SK-N-SH treated with all-trans-retinoic acid at 6 μM for 48 hours (cell line): Measurements from ENCODE around the gene CNIH2.

ENCODE experiments used
- ARNTL ChIP-seq: fragments of 450-650 bp; formaldehyde crosslinking; IDR thresholded peaks from 2 replicates; pipeline ENCODE4 v1.5.0; 2020; ENCODE audit warnings: low read depth, mild to moderate bottlenecking, moderate library complexity, borderline replicate concordance
- CREB5 ChIP-seq: fragments of 250-450 bp; sonication (Bioruptor Pico); IDR thresholded peaks from 2 replicates; pipeline ENCODE4 v1.5.1; 2020; ENCODE audit warnings: low read depth, mild to moderate bottlenecking, moderate library complexity
- ESRRG ChIP-seq: fragments of 250-450 bp; sonication (Bioruptor Pico); IDR thresholded peaks from 2 replicates; pipeline ENCODE4 v1.6.1; 2021; ENCODE audit warnings: mild to moderate bottlenecking
- ISL1 ChIP-seq: fragments of 250-450 bp; sonication (Bioruptor Pico); IDR thresholded peaks from 2 replicates; pipeline ENCODE4 v2.1.2; 2022; ENCODE audit warnings: mild to moderate bottlenecking, moderate library complexity
- OSR1 ChIP-seq: fragments of 250-450 bp; sonication (Bioruptor Pico); IDR thresholded peaks from 2 replicates; pipeline ENCODE4 v1.8.0; 2022; ENCODE audit warnings: moderate library complexity, mild to moderate bottlenecking, inconsistent platforms
- PATZ1 ChIP-seq: fragments of 250-450 bp; sonication (Bioruptor Pico); IDR thresholded peaks from 2 replicates; pipeline ENCODE4 v1.8.0; 2020; ENCODE audit warnings: mild to moderate bottlenecking, moderate library complexity, borderline replicate concordance
- TCF4 ChIP-seq: fragments of 250-450 bp; sonication (Bioruptor Pico); IDR thresholded peaks from 2 replicates; pipeline ENCODE4 v1.8.0; 2021; ENCODE audit warnings: mild to moderate bottlenecking, moderate library complexity, borderline replicate concordance
- ZFP3 ChIP-seq: fragments of 250-450 bp; sonication (Bioruptor Pico); IDR thresholded peaks from 2 replicates; pipeline ENCODE4 v1.5.0; 2020; ENCODE audit warnings: mild to moderate bottlenecking, moderate library complexity
- ZFP30 ChIP-seq: fragments of 450-650 bp; formaldehyde crosslinking; IDR thresholded peaks from 2 replicates; pipeline ENCODE4 v1.5.0; 2022; ENCODE audit warnings: mild to moderate bottlenecking, moderate library complexity
- ZNF8 ChIP-seq: fragments of 450-650 bp; formaldehyde crosslinking; IDR thresholded peaks from 2 replicates; pipeline ENCODE4 v1.5.0; 2020; ENCODE audit warnings: mild to moderate bottlenecking, moderate library complexity
- TF ChIP-seq, protein P1 (sequence below): fragments of 250-450 bp; sonication (Bioruptor Pico); IDR thresholded peaks from 2 replicates; pipeline ENCODE4 v1.5.1; 2021; ENCODE audit warnings: mild to moderate bottlenecking, moderate library complexity
- TF ChIP-seq, protein P2 (sequence below): fragments of 250-450 bp; sonication (Bioruptor Pico); IDR thresholded peaks from 2 replicates; pipeline ENCODE4 v1.5.0; 2020; ENCODE audit warnings: mild to moderate bottlenecking, moderate library complexity

DNA sequence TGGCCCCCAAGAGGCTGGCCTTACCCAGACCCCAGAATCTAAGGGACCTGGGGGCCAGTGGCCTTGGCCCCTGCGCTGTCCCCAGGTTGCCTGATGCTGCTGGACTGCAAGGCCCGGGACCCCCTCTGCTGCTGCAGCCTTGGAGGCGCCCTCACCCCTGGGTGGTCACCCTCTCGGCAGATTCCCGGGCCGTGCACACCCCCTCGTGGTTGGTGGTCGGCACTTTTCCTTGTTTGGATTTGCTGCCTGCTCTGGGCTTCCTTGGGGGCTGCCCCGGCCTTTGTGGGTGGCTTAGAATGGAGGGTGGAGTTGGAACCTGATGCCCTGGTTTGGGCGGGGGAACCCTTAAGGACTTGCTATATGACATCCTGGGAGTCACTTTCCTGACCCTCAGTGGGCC is 53.0 kb downstream of the CNIH2 start:
- no peak for TF ChIP-seq ARNTL (CRISPR knock-in tag)
- no peak for TF ChIP-seq TCF4 (CRISPR knock-in tag)
- no peak for TF ChIP-seq CREB5 (CRISPR knock-in tag)
- TF ChIP-seq, protein P1, sequence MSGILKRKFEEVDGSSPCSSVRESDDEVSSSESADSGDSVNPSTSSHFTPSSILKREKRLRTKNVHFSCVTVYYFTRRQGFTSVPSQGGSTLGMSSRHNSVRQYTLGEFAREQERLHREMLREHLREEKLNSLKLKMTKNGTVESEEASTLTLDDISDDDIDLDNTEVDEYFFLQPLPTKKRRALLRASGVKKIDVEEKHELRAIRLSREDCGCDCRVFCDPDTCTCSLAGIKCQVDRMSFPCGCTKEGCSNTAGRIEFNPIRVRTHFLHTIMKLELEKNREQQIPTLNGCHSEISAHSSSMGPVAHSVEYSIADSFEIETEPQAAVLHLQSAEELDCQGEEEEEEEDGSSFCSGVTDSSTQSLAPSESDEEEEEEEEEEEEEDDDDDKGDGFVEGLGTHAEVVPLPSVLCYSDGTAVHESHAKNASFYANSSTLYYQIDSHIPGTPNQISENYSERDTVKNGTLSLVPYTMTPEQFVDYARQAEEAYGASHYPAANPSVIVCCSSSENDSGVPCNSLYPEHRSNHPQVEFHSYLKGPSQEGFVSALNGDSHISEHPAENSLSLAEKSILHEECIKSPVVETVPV (CRISPR knock-in tag): no peak
- no peak for TF ChIP-seq ESRRG
- no peak for TF ChIP-seq ZFP3 (CRISPR knock-in tag)
- no peak for TF ChIP-seq ISL1 (CRISPR knock-in tag)
- TF ChIP-seq OSR1 (CRISPR knock-in tag): no peak
- TF ChIP-seq PATZ1 (CRISPR knock-in tag): no peak
- no peak for TF ChIP-seq ZFP30 (CRISPR knock-in tag)
- no peak for TF ChIP-seq ZNF8
- TF ChIP-seq, protein P2, sequence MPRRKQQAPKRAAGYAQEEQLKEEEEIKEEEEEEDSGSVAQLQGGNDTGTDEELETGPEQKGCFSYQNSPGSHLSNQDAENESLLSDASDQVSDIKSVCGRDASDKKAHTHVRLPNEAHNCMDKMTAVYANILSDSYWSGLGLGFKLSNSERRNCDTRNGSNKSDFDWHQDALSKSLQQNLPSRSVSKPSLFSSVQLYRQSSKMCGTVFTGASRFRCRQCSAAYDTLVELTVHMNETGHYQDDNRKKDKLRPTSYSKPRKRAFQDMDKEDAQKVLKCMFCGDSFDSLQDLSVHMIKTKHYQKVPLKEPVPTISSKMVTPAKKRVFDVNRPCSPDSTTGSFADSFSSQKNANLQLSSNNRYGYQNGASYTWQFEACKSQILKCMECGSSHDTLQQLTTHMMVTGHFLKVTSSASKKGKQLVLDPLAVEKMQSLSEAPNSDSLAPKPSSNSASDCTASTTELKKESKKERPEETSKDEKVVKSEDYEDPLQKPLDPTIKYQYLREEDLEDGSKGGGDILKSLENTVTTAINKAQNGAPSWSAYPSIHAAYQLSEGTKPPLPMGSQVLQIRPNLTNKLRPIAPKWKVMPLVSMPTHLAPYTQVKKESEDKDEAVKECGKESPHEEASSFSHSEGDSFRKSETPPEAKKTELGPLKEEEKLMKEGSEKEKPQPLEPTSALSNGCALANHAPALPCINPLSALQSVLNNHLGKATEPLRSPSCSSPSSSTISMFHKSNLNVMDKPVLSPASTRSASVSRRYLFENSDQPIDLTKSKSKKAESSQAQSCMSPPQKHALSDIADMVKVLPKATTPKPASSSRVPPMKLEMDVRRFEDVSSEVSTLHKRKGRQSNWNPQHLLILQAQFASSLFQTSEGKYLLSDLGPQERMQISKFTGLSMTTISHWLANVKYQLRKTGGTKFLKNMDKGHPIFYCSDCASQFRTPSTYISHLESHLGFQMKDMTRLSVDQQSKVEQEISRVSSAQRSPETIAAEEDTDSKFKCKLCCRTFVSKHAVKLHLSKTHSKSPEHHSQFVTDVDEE (CRISPR knock-in tag): no peak
